ENCODE measurements around the gene MCM5.

GRCh38 chr22:35452351-35452781 is 52.4 kb downstream of the MCM5 start:
- TF ChIP-seq, protein P1, sequence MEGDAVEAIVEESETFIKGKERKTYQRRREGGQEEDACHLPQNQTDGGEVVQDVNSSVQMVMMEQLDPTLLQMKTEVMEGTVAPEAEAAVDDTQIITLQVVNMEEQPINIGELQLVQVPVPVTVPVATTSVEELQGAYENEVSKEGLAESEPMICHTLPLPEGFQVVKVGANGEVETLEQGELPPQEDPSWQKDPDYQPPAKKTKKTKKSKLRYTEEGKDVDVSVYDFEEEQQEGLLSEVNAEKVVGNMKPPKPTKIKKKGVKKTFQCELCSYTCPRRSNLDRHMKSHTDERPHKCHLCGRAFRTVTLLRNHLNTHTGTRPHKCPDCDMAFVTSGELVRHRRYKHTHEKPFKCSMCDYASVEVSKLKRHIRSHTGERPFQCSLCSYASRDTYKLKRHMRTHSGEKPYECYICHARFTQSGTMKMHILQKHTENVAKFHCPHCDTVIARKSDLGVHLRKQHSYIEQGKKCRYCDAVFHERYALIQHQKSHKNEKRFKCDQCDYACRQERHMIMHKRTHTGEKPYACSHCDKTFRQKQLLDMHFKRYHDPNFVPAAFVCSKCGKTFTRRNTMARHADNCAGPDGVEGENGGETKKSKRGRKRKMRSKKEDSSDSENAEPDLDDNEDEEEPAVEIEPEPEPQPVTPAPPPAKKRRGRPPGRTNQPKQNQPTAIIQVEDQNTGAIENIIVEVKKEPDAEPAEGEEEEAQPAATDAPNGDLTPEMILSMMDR (IDR thresholded peaks at IDR 0.05), result no peak
- TF ChIP-seq POLR2A (IDR thresholded peaks at IDR 0.05) (no peak), EP300 (IDR thresholded peaks at IDR 0.05) (no peak)
